GM21381 (cell line): ENCODE results near the gene SCN3A.
A peak's percentile ranks its signal among the peaks of the same experiment; 100 is the strongest.

ENCODE experiments used
- ATAC-seq: cut with Tn5 transposase; IDR thresholded peaks from one replicate; pipeline ENCODE4 v1.9.1; 2021; ENCODE audit warnings: mild to moderate bottlenecking, moderate library complexity; ENCODE audit not compliant: unreplicated experiment

The SCN3A gene

GRCh38 chr2:165192729-165193128 lies 11.1 kb downstream of the SCN3A start:
- peak; percentile 36 for ATAC-seq

- ATAC-seq: no peak
Measured at GRCh38 chr2:165191096-165191728, 12.6 kb downstream of the SCN3A start.

GRCh38 chr2:165185633-165186032 lies 18.2 kb downstream of the SCN3A start:
- ATAC-seq: no peak

GRCh38 chr2:165182029-165182428 lies 21.8 kb downstream of the SCN3A start:
- ATAC-seq: no peak

GRCh38 chr2:165176780-165177179 lies 27.1 kb downstream of the SCN3A start:
- ATAC-seq: no peak

GRCh38 chr2:165173215-165173614 lies 30.6 kb downstream of the SCN3A start:
- ATAC-seq: peak; percentile 54

- no peak for ATAC-seq
Measured at GRCh38 chr2:165164201-165164600, 39.6 kb downstream of the SCN3A start.

GRCh38 chr2:165163761-165164160 lies 40.1 kb downstream of the SCN3A start:
- ATAC-seq: no peak

- no peak for ATAC-seq
Measured at GRCh38 chr2:165162466-165162865, 41.4 kb downstream of the SCN3A start.

GRCh38 chr2:165161510-165161909 lies 42.3 kb downstream of the SCN3A start:
- ATAC-seq: no peak

- ATAC-seq: no peak
Measured at GRCh38 chr2:165157160-165157559, 46.7 kb downstream of the SCN3A start.

GRCh38 chr2:165155152-165155551 lies 48.7 kb downstream of the SCN3A start:
- no peak for ATAC-seq

GRCh38 chr2:165149439-165149838 lies 54.4 kb downstream of the SCN3A start:
- ATAC-seq: peak; percentile 92

- no peak for ATAC-seq
Measured at GRCh38 chr2:165147186-165148045, 56.4 kb downstream of the SCN3A start.

- peak; percentile 66 for ATAC-seq
Measured at GRCh38 chr2:165144315-165144714, 59.5 kb downstream of the SCN3A start.

GRCh38 chr2:165141601-165142354 lies 62.1 kb downstream of the SCN3A start:
- ATAC-seq: no peak

- ATAC-seq: no peak
Measured at GRCh38 chr2:165126244-165126643, 77.6 kb downstream of the SCN3A start.

- ATAC-seq: no peak
Measured at GRCh38 chr2:165122521-165122920, 81.3 kb downstream of the SCN3A start.

GRCh38 chr2:165120740-165121467 lies 82.9 kb downstream of the SCN3A start:
- no peak for ATAC-seq

- ATAC-seq: no peak
Measured at GRCh38 chr2:165115258-165115657, 88.6 kb downstream of the SCN3A start.
